GM12864 (cell line): ENCODE results near the gene FBXO21.

ENCODE experiments used
- DNase-seq: peaks from one replicate; pipeline ENCODE4 v3.0.0-alpha.2; 2011; ENCODE audit warnings: low read depth
- H3K4me3 ChIP-seq: 2 replicates; pipeline ENCODE4 v1.5.1; 2011; ENCODE audit warnings: mild to moderate bottlenecking, low read depth, low read length, control low read depth
- TF ChIP-seq, protein P1 (sequence below): IDR thresholded peaks from 2 replicates; pipeline ENCODE4 v1.5.1; 2011; ENCODE audit warnings: low read depth, mild to moderate bottlenecking, moderate library complexity, low read length, control low read depth, inconsistent platforms; ENCODE audit errors: missing control alignments

The FBXO21 gene

DNA sequence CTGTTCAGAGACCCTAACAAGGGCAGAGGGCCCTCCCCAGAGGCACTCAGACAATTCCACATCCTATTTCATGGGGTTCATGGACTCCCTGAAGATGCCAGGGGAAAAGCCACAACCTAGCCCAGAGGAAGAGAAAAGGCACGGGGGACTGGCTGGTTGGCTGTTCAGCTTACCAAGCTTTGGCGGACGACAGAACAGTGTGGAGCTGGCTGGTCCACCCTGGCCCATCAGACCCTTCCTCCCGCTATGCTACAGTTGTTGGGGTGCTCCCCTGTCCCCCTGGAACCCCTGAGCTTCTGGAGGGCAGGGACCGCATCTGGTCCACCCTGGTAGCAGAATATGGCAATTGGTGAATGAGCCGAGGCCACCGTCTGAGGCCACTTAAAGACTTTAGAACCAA lies 97.4 kb downstream of the FBXO21 start:
- no peak overlapping the region for H3K4me3 ChIP-seq
- DNase-seq, result no peak
- TF ChIP-seq, protein P1, sequence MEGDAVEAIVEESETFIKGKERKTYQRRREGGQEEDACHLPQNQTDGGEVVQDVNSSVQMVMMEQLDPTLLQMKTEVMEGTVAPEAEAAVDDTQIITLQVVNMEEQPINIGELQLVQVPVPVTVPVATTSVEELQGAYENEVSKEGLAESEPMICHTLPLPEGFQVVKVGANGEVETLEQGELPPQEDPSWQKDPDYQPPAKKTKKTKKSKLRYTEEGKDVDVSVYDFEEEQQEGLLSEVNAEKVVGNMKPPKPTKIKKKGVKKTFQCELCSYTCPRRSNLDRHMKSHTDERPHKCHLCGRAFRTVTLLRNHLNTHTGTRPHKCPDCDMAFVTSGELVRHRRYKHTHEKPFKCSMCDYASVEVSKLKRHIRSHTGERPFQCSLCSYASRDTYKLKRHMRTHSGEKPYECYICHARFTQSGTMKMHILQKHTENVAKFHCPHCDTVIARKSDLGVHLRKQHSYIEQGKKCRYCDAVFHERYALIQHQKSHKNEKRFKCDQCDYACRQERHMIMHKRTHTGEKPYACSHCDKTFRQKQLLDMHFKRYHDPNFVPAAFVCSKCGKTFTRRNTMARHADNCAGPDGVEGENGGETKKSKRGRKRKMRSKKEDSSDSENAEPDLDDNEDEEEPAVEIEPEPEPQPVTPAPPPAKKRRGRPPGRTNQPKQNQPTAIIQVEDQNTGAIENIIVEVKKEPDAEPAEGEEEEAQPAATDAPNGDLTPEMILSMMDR, result no peak

GRCh38 chr12:117092511-117092780 lies 97.8 kb downstream of the FBXO21 start:
- TF ChIP-seq, protein P1, result no peak
- no peak for DNase-seq
- no peak overlapping the region for H3K4me3 ChIP-seq
